GM10266 (cell line): ENCODE results near the gene BMPER.

Experiments used
- DNase-seq: peaks from one replicate; pipeline ENCODE4 v3.0.0; 2012; ENCODE audit errors: extremely low spot score
- CTCF ChIP-seq: IDR thresholded peaks from 2 replicates; pipeline ENCODE4 v1.5.1; 2012; ENCODE audit warnings: mild to moderate bottlenecking, low read depth; ENCODE audit not compliant: control insufficient read depth, insufficient read depth; ENCODE audit errors: missing control alignments

Gene BMPER

GRCh38 chr7:33910756-33911155 lies 5.4 kb downstream of the BMPER start:
- DNase-seq, result no peak
- TF ChIP-seq CTCF, result no peak

- no peak for TF ChIP-seq CTCF
- DNase-seq, result no peak
These were observed 11.2 kb downstream of the BMPER start for GRCh38 chr7:33916357-33917081.

GRCh38 chr7:33917661-33918060 lies 12.3 kb downstream of the BMPER start:
- no peak for DNase-seq
- TF ChIP-seq CTCF, result no peak

- TF ChIP-seq CTCF, result no peak
These were observed 13.3 kb downstream of the BMPER start for GRCh38 chr7:33918438-33919143.

GRCh38 chr7:33919449-33919848 lies 14.1 kb downstream of the BMPER start:
- no peak for TF ChIP-seq CTCF

More at GRCh38 chr7:33918438-33919143, 13.3 kb downstream of the BMPER start:
- no peak for DNase-seq

GRCh38 chr7:33921216-33921938 lies 16.0 kb downstream of the BMPER start:
- TF ChIP-seq CTCF, result no peak
- DNase-seq, result no peak

More at GRCh38 chr7:33919449-33919848, 14.1 kb downstream of the BMPER start:
- no peak for DNase-seq

GRCh38 chr7:33922820-33923219 lies 17.5 kb downstream of the BMPER start:
- no peak for TF ChIP-seq CTCF
- DNase-seq, result no peak
